ENCODE measurements around the gene RBFOX2.
A peak's percentile ranks its signal among the peaks of the same experiment; 100 is the strongest.

Gene RBFOX2

DNA sequence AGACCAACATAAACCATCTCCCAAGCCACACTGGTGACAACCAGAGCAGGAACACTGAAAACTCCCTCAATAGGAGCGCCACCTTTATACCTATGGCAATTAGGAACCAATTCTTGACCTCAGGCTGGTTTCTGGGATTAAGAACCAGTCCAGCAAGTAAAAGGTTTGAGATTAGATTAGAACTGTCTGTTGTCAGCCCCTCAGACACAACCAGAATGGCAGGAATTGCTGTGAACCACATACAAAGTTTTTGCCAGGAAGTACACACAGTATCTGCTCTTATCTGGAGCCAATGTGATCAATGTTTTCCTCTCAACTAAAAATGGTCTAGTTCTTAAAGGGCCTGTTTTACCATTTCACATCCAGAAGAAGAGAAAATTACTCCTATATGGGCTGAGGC, 55.2 kb downstream of the RBFOX2 start:
- no peak for DNase-seq (ENCODE audit: low spot score)

DNA sequence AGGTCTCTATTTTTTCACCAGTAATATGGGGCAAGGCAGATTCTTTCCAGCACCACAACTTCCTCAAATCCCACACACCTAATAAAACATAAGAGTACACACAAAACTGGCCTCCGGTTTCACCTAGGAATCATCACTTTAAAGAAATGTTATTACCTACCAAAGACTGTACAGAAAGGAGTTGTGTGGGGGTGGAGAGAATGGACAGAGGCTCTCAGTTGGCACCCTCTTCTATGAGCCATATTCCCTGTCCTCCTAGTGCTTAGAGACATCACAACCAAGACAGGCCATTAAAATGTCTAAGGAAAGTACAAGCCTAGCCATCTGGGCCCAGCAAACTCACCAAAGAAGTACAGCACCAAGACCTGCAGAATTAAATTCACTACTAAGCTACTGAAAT, 56.1 kb downstream of the RBFOX2 start:
- no peak for DNase-seq (ENCODE audit: low spot score)

DNA sequence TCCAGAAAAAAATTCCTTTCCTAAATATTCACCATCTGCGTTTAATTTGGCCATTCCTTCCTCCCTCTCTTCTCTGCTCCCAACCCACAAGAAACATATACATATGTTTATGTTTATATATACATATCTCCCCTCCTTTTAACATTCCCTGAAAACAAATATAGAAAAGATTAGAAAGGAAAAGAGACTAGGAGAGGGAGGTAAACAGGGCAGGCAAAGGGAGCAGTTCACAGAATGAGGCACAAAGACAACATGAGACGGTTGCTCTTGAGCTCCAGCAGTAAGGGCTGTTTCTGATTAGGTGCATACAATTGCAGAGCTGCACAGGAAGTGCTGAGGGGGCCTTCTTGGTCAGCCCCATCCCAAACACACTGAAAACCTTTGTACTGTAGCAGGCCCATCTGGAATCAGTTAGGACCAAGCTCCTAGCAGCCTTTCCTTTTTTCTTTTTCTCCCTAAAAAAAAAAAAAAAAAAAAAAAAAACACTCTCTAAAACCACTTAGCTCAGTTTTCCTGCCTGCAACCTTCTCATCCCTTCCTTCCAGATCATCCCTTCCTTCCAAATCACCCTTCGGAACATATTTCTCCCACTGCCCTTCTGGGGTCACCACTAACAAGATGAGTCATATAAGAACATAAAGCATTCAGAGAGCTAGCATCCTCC, 57.0 kb downstream of the RBFOX2 start:
- DNase-seq (ENCODE audit: low spot score) = no peak

DNA sequence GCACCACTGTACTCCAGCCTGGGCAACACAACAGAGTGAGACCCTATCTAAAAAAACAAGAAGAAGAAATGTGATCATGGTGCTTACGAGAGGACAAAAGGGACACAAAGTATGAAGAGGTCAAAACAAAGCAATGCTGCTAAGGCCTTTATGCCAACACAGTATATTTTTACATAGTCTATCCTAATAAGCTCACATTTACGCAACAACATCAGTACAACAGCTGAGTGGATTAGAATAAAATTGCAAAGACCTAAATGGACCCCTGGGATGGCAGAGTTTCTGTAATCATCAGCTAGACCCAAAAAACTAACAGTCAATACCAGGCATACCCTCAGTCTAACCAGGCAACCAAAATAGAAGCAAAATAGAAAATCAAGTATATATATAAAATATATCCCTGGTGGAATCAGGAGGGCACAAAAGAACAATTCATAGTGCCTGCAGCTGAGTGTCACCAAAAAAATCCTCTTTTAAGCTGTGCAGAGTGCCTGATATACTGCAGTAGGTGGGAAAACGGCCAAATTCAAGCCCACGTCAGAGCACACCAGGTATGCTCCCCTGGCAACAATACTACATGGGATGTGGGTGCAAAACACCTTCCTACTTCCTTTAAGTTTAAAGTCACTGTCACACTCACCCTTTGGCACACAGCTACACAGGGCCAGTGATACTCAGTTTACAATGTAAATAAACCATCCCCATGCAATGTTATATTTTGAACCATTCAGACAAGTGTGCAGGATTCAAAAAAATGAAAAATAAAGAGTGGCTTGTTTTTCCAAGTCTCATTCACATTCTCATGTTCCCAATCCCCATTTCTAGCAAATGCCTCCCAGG, 57.8 kb downstream of the RBFOX2 start:
- DNase-seq (ENCODE audit: low spot score) = no peak

DNA sequence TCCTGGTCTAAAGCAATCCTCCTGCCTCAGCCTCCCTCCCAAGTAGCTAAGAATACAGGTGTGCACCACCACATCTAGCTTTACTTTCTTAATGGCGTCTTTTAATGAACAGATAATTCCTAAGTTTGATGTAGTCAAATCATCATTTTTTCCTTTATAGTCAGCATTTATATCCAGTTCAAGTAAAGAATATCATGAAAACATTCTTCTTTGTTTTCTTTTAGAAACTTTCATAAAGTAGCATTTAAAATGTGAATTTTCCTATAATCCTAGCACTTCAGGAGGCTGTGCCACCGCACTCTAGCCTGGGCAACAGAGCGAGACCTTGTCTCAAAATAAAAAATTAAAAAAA, 61.6 kb downstream of the RBFOX2 start:
- no peak for DNase-seq (ENCODE audit: low spot score)

DNA sequence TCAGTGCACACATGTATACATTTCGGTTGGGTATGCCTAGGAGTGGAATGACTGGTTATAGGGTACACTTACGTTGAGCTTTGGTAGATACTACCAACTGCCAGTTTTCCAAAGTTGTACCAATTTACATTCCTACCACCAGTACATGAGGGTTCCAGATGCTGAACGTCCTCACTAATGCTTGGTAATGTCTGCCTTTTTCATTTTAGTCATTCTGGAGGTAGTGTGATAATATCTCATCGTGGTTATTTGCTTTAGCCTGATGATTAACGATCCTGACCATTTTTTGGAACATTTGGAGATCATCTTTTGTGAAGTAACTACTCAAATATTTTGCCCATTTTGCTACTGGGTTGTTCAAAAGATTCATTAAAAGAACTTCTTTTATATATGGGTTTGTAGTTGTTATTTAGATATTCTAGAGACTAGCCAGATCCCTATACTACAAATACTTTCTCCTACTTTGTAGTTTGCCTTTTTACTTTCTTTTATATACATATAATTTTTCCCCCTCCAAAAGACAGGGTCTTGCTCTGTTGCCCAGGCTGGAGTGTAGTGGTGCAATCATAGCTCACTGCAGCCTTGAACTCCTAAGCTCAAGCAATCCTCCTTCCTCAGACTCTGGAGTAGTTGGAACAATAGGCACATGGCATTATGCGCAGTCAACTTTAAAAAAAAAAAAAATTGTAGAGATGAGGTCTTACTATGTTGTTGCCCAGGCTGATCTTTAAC, 62.1 kb downstream of the RBFOX2 start:
- DNase-seq (ENCODE audit: low spot score) = no peak

DNA sequence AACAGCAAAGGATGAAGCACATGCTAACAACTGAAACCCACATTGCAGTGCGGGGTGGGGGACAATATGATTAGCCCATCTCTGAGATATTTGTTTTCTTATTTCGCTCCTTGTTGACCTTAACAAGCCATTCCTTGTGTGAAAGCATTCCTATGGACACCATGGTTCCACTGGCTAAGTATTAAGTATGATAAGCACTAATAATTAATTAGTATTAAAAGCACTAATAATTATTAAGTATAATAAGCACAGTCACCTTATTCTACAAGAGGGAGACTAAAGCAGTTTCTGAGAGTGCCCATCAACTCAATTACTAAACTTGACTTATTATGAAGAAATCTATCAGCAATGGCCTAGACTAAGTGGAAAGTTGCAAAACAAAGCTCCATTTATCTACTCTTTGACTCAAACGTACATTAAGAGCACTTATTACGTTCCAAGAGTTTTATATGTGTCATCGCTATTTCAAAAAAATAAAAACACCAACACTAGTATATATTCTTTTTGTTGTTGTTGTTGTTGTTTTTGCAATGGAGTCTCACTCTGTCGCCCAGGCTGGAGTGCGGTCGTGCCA, 65.3 kb downstream of the RBFOX2 start:
- no peak for DNase-seq (ENCODE audit: low spot score)

DNA sequence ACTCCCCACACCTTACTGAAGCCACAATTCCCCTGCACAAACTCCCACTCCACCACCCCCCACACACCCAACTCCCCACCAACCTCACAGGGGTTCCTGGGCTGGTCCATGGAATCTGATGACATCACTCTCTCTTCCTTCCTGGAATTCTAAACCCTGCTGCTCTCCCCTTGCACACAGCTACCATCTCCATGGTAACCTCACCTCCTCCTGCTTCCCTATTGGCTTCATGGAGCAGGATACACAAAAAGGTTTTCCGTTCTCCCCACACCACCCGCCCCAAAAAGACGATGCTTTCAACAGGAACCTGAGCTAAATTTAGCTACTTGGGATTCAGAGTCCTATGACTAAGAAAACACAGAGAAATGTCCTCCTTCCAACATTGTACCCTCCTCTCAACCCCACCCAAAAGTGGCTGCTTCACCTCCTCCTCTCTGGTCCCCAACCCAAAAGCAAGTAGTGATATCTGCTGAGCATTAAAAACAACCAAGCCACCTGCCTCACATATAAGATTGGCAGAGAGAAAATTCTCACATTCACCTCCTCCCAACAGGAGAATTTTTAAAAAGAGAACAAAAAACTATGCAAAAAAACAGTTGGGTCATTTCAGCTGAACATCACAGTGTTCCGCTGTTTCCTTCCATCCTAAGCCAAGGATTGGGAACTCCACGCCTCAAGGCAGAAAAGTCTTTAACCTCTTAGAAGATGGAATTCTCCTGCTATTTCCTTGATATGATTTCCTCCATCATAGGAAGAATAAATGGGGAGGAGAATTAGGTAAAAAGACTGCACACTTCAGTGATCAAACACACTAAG, 66.9 kb downstream of the RBFOX2 start:
- DNase-seq (ENCODE audit: low spot score) = peak; percentile 87

DNA sequence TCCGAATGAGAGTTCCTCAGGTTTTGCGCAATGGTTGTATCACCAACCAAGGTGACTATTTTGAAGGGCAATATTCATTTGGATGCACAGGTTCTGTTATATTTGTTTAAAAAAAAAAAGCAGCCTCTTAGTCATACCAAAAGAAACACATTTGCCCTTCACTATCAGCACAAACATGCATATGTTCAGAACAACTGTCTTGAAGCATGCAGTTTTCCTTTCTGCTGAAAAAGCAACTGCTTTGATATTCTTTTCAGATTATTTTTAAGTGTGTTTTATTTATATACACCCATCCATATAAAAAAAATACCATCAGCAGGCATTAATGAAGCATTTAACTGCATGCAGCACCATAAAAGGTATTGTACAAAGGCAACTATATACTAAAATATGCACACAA, 67.8 kb downstream of the RBFOX2 start:
- no peak for DNase-seq (ENCODE audit: low spot score)

DNA sequence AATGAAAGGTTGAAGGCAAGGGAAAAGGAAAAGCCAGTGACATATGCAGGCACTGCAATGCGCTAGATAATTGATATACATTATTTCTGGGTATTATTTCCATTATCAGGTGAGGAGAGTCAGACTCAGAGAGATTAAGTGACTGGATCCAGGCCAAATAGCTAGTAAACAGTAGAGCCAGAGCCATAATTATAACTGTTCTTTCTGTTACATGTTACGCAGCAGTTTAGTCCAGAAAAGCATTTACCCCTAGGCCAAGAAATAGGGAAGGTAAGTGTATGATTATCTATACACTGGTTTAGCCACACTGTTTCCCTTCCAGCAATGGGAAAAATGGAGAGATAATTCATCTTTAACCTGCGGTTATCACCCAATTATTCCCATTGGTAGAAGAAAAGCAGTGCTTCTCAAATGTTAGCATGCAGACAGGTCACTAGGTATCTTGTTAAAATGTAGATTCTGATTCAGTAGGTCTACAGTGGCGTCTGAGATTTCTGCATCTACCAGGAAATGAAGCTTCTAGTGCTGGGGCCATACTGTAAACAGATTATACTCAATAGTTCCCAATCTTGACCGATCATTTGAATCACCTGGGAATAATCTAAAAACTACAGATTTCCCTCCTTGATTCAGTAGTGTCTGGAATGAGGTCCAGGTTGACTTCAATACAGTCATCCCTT, 69.4 kb downstream of the RBFOX2 start:
- no peak for DNase-seq (ENCODE audit: low spot score)

DNA sequence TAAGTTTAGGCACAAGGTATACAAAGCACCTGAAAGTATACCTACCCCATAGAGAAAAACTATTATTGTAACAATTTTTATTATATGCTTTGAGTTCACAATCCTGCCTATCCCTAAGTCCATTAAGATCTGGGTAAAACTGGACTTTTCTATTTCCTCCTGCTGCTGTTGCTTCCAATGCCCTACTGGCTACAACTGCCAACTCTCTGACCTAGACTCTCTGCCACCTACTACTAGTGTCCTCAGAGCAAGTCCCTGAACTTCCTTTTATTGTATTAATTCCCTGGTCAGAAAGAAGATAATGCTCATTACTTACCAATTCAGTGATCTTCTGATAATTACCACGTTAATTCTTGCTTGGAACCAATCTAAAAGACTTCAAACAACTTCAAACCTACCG, 70.3 kb downstream of the RBFOX2 start:
- no peak for DNase-seq (ENCODE audit: low spot score)

DNA sequence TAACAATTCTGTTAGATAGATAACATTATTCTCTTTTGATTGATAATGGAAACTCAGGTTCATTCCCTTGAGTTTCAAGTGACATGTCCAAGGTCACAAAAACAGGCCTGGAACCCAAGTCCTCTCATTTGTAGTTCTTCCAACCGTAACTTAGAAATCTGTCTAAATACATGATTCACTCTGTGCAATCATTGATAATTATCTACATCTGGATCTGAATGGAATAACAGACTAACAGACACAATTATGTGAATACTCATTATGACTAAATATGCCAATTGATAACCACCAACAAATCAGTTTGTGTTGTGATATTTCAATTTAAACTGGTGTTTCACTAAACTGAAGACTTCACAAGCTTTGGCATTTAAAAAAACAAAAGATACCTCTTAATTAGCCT, 71.0 kb downstream of the RBFOX2 start:
- DNase-seq (ENCODE audit: low spot score) = no peak

DNA sequence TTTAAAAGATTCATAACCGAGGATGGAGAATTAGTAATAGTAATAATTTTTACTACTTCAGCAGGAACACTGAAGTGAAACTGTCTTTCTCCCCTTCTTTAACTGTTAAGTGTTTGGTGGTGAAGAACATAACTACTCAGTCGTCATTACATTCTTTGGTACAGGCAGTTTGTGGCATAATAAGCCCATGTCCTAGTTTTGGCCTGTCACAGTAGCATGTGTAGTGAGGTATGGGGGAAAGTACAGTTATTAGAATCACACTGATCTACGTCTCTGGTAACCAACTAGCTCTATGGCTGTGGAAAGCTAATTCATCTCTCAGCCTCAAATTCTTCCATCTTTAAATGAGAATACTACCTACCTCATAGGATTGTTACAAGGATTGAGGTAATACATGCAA, 71.8 kb downstream of the RBFOX2 start:
- DNase-seq (ENCODE audit: low spot score) = no peak

DNA sequence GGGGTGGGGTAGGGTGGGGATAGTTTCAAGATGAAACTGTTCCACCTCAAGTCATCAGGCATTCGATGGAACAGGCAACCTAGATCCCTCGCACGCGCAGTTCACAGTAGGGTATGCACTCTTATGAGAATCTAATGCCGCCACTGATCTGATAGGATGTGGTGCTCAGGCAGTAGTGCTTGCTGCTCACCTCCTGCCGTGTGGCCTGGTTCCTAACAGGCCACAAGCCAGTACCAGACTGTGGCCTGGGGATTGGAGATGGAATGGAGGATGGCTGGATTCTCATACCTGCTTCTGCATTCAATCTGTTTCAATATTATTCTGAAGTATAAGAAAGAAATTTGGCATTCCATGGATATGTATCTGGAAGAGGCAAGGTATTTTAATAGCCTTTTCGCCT, 73.1 kb downstream of the RBFOX2 start:
- no peak for DNase-seq (ENCODE audit: low spot score)

DNA sequence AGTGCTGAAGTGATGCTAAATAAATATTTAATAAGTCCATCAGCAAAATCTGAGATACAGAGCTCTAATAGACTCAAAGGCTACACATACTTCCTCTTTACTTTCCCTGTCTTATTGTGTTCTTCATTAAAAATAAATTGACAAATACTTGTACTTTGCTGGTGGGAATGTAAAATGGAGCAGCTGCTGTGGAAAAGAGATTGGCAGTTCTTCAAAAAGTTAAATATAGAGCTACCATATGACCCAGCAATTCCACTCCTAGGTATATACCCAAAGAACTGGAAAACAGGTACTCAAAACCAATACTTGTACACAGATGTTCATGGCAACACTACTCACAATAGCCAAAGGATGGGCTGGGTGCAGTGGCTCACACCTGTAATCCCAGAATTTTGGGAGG, 76.0 kb downstream of the RBFOX2 start:
- no peak for DNase-seq (ENCODE audit: low spot score)

DNA sequence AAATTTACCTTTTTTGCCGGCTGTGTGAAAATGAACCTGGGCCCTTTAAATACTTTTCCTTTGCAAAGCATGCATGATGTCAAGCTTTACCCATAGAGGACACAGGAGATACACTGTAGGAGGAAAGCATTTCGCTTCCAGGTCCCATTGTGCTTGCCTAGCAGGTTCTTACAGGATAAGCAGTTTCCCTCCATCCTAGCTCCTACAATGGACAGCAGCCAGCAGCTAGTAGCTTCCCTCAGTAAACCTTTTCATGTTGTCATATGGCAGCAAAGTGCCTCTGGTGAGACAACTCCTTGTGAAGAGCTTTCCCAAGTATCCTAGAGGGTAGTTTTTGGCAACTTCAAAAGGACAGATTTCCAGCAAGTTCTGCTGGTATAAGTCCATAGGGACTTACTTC, 78.4 kb downstream of the RBFOX2 start:
- DNase-seq (ENCODE audit: low spot score) = no peak

DNA sequence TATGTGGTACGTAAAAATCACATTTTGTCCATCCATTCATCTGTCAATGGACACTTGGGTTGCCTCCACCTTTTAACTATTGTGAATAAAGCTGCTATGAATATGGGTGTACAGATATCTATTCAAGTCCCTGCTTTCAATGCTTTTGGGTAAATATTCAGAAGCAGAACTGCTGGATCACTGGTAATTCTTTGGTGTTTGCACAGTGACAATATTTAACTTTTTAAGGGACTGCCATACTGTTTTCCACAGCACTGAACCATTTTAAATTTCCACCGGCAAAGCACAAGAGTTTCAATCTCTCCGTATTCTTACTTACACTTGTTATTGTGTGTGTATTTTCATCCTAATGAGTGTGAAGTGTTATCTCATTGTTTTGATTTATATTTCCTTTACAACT, 79.4 kb downstream of the RBFOX2 start:
- DNase-seq (ENCODE audit: low spot score) = no peak

DNA sequence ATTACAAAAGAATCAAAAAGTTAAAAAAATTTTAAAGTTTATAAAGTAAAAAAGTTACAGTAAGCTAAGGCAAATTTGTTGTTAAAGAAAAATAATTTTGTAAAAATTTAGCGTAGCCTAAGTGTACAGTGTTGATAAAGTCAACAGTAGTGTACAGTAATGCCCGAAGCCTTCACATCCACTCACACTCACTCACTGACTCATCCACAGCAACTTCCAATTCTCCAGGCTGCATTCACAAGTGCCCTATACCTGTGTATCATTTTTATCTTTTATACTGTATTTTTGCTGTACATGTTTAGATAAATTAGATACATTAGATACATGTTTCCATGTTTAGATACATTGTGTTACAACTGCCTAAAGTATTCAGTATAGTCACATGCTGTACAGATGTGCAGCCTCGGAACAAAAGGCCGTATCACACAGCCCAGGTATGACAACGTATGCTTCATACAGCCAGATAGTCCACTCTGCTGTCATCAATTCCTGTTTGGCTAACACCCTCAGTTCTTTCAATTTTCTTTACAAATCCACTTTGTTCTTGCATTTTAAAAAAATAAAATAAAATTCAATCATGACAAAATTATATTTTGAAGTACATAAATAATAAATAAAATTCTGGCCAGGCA, 80.7 kb downstream of the RBFOX2 start:
- DNase-seq (ENCODE audit: low spot score) = no peak

DNA sequence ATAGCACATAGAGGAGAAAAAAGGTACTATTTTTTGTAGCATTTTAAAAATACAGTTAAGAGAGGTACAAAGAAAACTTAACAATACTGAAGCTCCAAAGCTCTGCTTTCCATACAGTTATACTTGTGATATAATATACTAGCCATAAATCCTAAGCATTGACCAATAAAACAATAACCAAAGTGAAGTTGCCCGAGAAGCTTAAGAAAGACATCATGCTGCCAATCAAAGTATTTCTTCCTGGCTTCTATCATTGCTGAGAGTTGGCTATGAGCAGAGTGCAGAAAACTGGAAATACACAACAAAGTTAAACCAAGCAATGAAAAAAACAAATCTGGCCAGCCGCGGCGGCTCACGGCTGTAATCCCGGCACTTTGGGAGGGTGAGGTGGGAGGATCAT, 84.2 kb downstream of the RBFOX2 start:
- DNase-seq (ENCODE audit: low spot score) = no peak

DNA sequence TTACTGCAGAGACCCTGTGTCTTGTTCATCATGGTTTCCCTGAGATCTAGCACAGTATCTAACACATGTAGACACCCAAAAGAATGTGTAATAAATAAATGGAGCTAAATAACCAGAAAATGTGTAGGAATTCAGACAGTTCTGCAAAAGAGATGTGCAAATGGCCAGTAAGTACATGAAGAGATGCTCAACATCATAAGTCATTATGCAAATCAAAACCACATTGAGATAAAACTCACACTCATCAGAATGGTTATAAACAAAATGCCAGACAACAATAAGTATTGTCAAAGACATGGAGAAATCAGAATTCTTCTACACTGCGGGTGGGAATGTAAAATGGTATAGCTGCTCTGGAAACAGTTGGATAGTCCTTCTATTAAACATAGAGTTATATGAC, 88.5 kb downstream of the RBFOX2 start:
- DNase-seq (ENCODE audit: low spot score) = no peak

DNA sequence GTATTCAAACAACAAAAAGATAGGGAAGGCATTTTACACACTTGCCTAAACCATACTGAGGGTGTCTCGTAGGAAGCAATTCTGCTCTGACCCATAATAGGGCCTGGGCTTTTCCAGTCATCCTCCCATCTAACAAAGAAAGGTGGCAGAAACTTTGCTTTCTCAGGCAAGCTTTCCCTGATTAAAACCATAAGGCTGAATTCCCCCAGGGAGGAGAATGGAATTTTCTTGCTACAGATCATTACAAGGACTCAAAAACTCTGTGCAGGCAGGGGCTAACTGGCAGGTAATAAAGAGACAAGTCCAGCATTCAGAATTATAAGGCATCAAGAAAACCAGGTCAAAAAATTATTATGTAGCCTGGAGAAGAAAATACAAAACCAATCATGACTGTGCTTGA, 90.4 kb downstream of the RBFOX2 start:
- DNase-seq (ENCODE audit: low spot score) = no peak
